Tibial artery (tissue), 4 donors: ENCODE data around the gene XCL1.

ENCODE experiments used
- DNase-seq, 2 donors: peaks; one replicate each; pipeline ENCODE4 v3.0.0-alpha.2; 2019
- H3K27ac ChIP-seq, 2 donors: fragments of 200-600 bp; sonication (generic) in 1 of 2; 1 replicate in 1 of 2; 2 replicates in 1 of 2; pipeline ENCODE4 v1.5.1; 2018 to 2019; ENCODE audit warnings: mild to moderate bottlenecking in 1 of 2
- H3K27me3 ChIP-seq, 2 donors: fragments of 200-600 bp; sonication (generic) in 1 of 2; one replicate each; pipeline versions ENCODE4 v1.5.1 to v1.6.0; 2016 to 2019
- H3K36me3 ChIP-seq, 3 donors: fragments of 200-600 bp; sonication (generic) in 2 of 3; one replicate each; pipeline ENCODE4 v1.5.1; 2016 to 2019; ENCODE audit warnings: mild to moderate bottlenecking in 2 of 3
- H3K4me1 ChIP-seq, 4 donors: fragments of 200-600 bp; sonication (generic) in 2 of 4; 1 replicate in 3 of 4; 2 replicates in 1 of 4; pipeline ENCODE4 v1.5.1; 2016 to 2019
- H3K4me3 ChIP-seq, 2 donors: fragments of 200-600 bp; sonication (generic) in 1 of 2; 1 replicate in 1 of 2; 2 replicates in 1 of 2; pipeline ENCODE4 v1.5.1; 2018 to 2019; ENCODE audit warnings: mild to moderate bottlenecking in 2 of 2
- H3K9me3 ChIP-seq, 3 donors: fragments of 200-600 bp; sonication (generic) in 1 of 3; one replicate each; pipeline ENCODE4 v1.5.1; 2016 to 2019
- CTCF ChIP-seq, 2 experiments: fragments of 200-600 bp in 1 of 2; fragments of 450-650 bp in 1 of 2; IDR thresholded peaks; one replicate each; pipeline ENCODE4 v1.5.1; 2017 to 2019; ENCODE audit warnings: antibody characterized with exemption in 2 of 2, mild to moderate bottlenecking in 1 of 2, moderate library complexity in 1 of 2
- intact Hi-C: fragments of 100-400 bp; cut with DNase I; formaldehyde crosslinking; loops from one replicate; pipeline ENCODE4 v1.15.0; 2023; ENCODE audit warnings: low total_unique reads

The XCL1 gene

GRCh38 chr1:168623003-168623828 is 46.8 kb downstream of the XCL1 start:
- no peak for TF ChIP-seq CTCF (IDR thresholded peaks at IDR 0.05)
- Histone ChIP-seq H3K27ac (no peak overlapping the region), H3K4me1 (peaks cover 0 to 18% (median 2%) of the 10 kb centered on the region in 4 donors), H3K27me3 (no peaks in the 10 kb centered on the region), H3K4me3 (no peak overlapping the region), H3K9me3 (no peaks in the 10 kb centered on the region), H3K36me3 (no peaks in the 10 kb centered on the region)
- intact Hi-C loops, result no loop called here
- peak; percentile 55 to 73 for DNase-seq

- H3K36me3 ChIP-seq, result no peaks in the 10 kb centered on the region
- no peaks in the 10 kb centered on the region for H3K27me3 ChIP-seq
- H3K9me3 ChIP-seq, result no peaks in the 10 kb centered on the region
- no peak for TF ChIP-seq CTCF (IDR thresholded peaks at IDR 0.05)
- intact Hi-C loops, result no loop called here
- no peak overlapping the region for H3K27ac ChIP-seq
- no peak for DNase-seq
- peaks cover 0 to 18% (median 2%) of the 10 kb centered on the region in 4 donors for H3K4me1 ChIP-seq
- H3K4me3 ChIP-seq, result no peak overlapping the region
Measured at GRCh38 chr1:168623831-168624230, 47.4 kb downstream of the XCL1 start.

GRCh38 chr1:168626326-168626725 is 49.9 kb downstream of the XCL1 start:
- Histone ChIP-seq H3K4me3 (no peak overlapping the region), H3K27ac (no peak overlapping the region), H3K36me3 (no peaks in the 10 kb centered on the region), H3K4me1 (peaks cover 0 to 16% (median under 1%) of the 10 kb centered on the region in 4 donors), H3K9me3 (no peaks in the 10 kb centered on the region), H3K27me3 (peaks cover 0 to 3% of the 10 kb centered on the region in 2 donors)
- intact Hi-C loops, result no loop called here
- no peak for DNase-seq
- no peak for TF ChIP-seq CTCF (IDR thresholded peaks at IDR 0.05)

GRCh38 chr1:168627370-168627769 is 51.0 kb downstream of the XCL1 start:
- no peak for TF ChIP-seq CTCF (IDR thresholded peaks at IDR 0.05)
- intact Hi-C loops, result no loop called here
- Histone ChIP-seq H3K27me3 (peaks cover 0 to 3% of the 10 kb centered on the region in 2 donors), H3K4me3 (no peak overlapping the region), H3K36me3 (no peaks in the 10 kb centered on the region), H3K27ac (no peak overlapping the region), H3K4me1 (peaks cover 0 to 7% (median 0%) of the 10 kb centered on the region in 4 donors), H3K9me3 (no peaks in the 10 kb centered on the region)
- DNase-seq, result no peak

- TF ChIP-seq CTCF (IDR thresholded peaks at IDR 0.05), result no peak
- Histone ChIP-seq H3K4me1 (no peaks in the 10 kb centered on the region), H3K36me3 (no peaks in the 10 kb centered on the region), H3K27me3 (peaks cover 0 to 3% of the 10 kb centered on the region in 2 donors), H3K27ac (no peak overlapping the region), H3K4me3 (no peak overlapping the region), H3K9me3 (no peaks in the 10 kb centered on the region)
- intact Hi-C loops, result no loop called here
- DNase-seq, result no peak
Measured at GRCh38 chr1:168628807-168629206, 52.4 kb downstream of the XCL1 start.
